Measurements from ENCODE around the gene DCAF7. TPM values are rescaled to one million over a fixed set of nuclear protein-coding genes. Genes with fewer than 3 reads are reported as not detected.

DCAF7 gene
- total and polyA plus RNA-seq, 4 donors: 41.9 to 122 (median 80.2) TPM

GRCh38 chr17:63523253-63523855 lies 26.9 kb upstream of the DCAF7 start, which contains the start of gene KCNH6:
Gene KCNH6, plus strand, starts transcription at chr17:63523358. Its CDS starts 56 bp downstream, at chr17:63523414.
- no peaks in the 10 kb centered on the region for H3K36me3 ChIP-seq (ENCODE audit: control insufficient read depth, insufficient read depth, low read length)
- H3K27me3 ChIP-seq (ENCODE audit: control insufficient read depth, insufficient read depth, low read length): peaks cover 21% of the 10 kb centered on the region
- no peaks in the 10 kb centered on the region for H3K9me3 ChIP-seq (ENCODE audit: control insufficient read depth, insufficient read depth, low read length)
- peaks cover 23% of the 10 kb centered on the region for H3K4me1 ChIP-seq (ENCODE audit: control insufficient read depth, insufficient read depth, low read length)
- 10% methylated on average over 21 of the region's 38 CpGs for WGBS (ENCODE audit: insufficient coverage)
- no peak within 1 kb of the TSS for H3K27ac ChIP-seq (ENCODE audit: low read depth, low read length)
- peak in 1 of 6 donors; percentile 1 for DNase-seq (ENCODE audit: low read depth in 4 of 6, low spot score in 6 of 6)
- no peak within 1 kb of the TSS for H3K4me3 ChIP-seq (ENCODE audit: low read depth, low read length)

GRCh38 chr17:63524051-63524450 lies 26.2 kb upstream of the DCAF7 start:
- no peaks in the 10 kb centered on the region for H3K36me3 ChIP-seq (ENCODE audit: control insufficient read depth, insufficient read depth, low read length)
- no peaks in the 10 kb centered on the region for H3K9me3 ChIP-seq (ENCODE audit: control insufficient read depth, insufficient read depth, low read length)
- no peak for DNase-seq (ENCODE audit: low read depth in 4 of 6, low spot score in 6 of 6)
- peaks cover 23% of the 10 kb centered on the region for H3K4me1 ChIP-seq (ENCODE audit: control insufficient read depth, insufficient read depth, low read length)
- 91% methylated on average over 14 of the region's 14 CpGs for WGBS (ENCODE audit: insufficient coverage)
- H3K27ac ChIP-seq (ENCODE audit: low read depth, low read length): no peak overlapping the region
- H3K27me3 ChIP-seq (ENCODE audit: control insufficient read depth, insufficient read depth, low read length): peaks cover 21% of the 10 kb centered on the region
- H3K4me3 ChIP-seq (ENCODE audit: low read depth, low read length): no peak overlapping the region

- no peak overlapping the region for H3K27ac ChIP-seq (ENCODE audit: low read depth, low read length)
- peaks cover 21% of the 10 kb centered on the region for H3K27me3 ChIP-seq (ENCODE audit: control insufficient read depth, insufficient read depth, low read length)
- no peaks in the 10 kb centered on the region for H3K9me3 ChIP-seq (ENCODE audit: control insufficient read depth, insufficient read depth, low read length)
- H3K4me3 ChIP-seq (ENCODE audit: low read depth, low read length): no peak overlapping the region
- DNase-seq (ENCODE audit: low read depth in 4 of 6, low spot score in 6 of 6): no peak
- WGBS (ENCODE audit: insufficient coverage): 63% methylated on average over 5 of the region's 6 CpGs
- H3K36me3 ChIP-seq (ENCODE audit: control insufficient read depth, insufficient read depth, low read length): no peaks in the 10 kb centered on the region
- peaks cover 18% of the 10 kb centered on the region for H3K4me1 ChIP-seq (ENCODE audit: control insufficient read depth, insufficient read depth, low read length)
These were observed 24.9 kb upstream of the DCAF7 start for GRCh38 chr17:63525190-63525946.

GRCh38 chr17:63526861-63527260 lies 23.4 kb upstream of the DCAF7 start:
- 67% methylated on average over 1 of the region's 5 CpGs for WGBS (ENCODE audit: insufficient coverage)
- Histone ChIP-seq H3K4me1 (ENCODE audit: control insufficient read depth, insufficient read depth, low read length) (peaks cover 12% of the 10 kb centered on the region), H3K9me3 (ENCODE audit: control insufficient read depth, insufficient read depth, low read length) (no peaks in the 10 kb centered on the region), H3K27me3 (ENCODE audit: control insufficient read depth, insufficient read depth, low read length) (peaks cover 18% of the 10 kb centered on the region), H3K4me3 (ENCODE audit: low read depth, low read length) (no peak overlapping the region), H3K36me3 (ENCODE audit: control insufficient read depth, insufficient read depth, low read length) (no peaks in the 10 kb centered on the region), H3K27ac (ENCODE audit: low read depth, low read length) (no peak overlapping the region)
- DNase-seq (ENCODE audit: low read depth in 4 of 6, low spot score in 6 of 6): no peak

- Histone ChIP-seq H3K9me3 (ENCODE audit: control insufficient read depth, insufficient read depth, low read length) (no peaks in the 10 kb centered on the region), H3K4me1 (ENCODE audit: control insufficient read depth, insufficient read depth, low read length) (peaks cover 9% of the 10 kb centered on the region), H3K4me3 (ENCODE audit: low read depth, low read length) (no peak overlapping the region), H3K27ac (ENCODE audit: low read depth, low read length) (no peak overlapping the region), H3K27me3 (ENCODE audit: control insufficient read depth, insufficient read depth, low read length) (peaks cover 16% of the 10 kb centered on the region), H3K36me3 (ENCODE audit: control insufficient read depth, insufficient read depth, low read length) (no peaks in the 10 kb centered on the region)
- WGBS (ENCODE audit: insufficient coverage): 75% methylated on average over 3 of the region's 9 CpGs
- peak in 1 of 6 donors; percentile 37 for DNase-seq (ENCODE audit: low read depth in 4 of 6, low spot score in 6 of 6)
These were observed 22.1 kb upstream of the DCAF7 start for GRCh38 chr17:63528183-63528582.

- H3K27ac ChIP-seq (ENCODE audit: low read depth, low read length): no peak overlapping the region
- no peaks in the 10 kb centered on the region for H3K4me1 ChIP-seq (ENCODE audit: control insufficient read depth, insufficient read depth, low read length)
- no peak for DNase-seq (ENCODE audit: low read depth in 4 of 6, low spot score in 6 of 6)
- 83% methylated on average over 26 of the region's 26 CpGs for WGBS (ENCODE audit: insufficient coverage)
- no peaks in the 10 kb centered on the region for H3K9me3 ChIP-seq (ENCODE audit: control insufficient read depth, insufficient read depth, low read length)
- no peaks in the 10 kb centered on the region for H3K36me3 ChIP-seq (ENCODE audit: control insufficient read depth, insufficient read depth, low read length)
- H3K27me3 ChIP-seq (ENCODE audit: control insufficient read depth, insufficient read depth, low read length): peaks cover 5% of the 10 kb centered on the region
- no peak overlapping the region for H3K4me3 ChIP-seq (ENCODE audit: low read depth, low read length)
These were observed 20.3 kb upstream of the DCAF7 start for GRCh38 chr17:63529711-63530556.

GRCh38 chr17:63530557-63531021 lies 19.7 kb upstream of the DCAF7 start:
- Histone ChIP-seq H3K27ac (ENCODE audit: low read depth, low read length) (no peak overlapping the region), H3K4me1 (ENCODE audit: control insufficient read depth, insufficient read depth, low read length) (no peaks in the 10 kb centered on the region), H3K36me3 (ENCODE audit: control insufficient read depth, insufficient read depth, low read length) (no peaks in the 10 kb centered on the region), H3K9me3 (ENCODE audit: control insufficient read depth, insufficient read depth, low read length) (no peaks in the 10 kb centered on the region), H3K4me3 (ENCODE audit: low read depth, low read length) (no peak overlapping the region), H3K27me3 (ENCODE audit: control insufficient read depth, insufficient read depth, low read length) (peaks cover 2% of the 10 kb centered on the region)
- no peak for DNase-seq (ENCODE audit: low read depth in 4 of 6, low spot score in 6 of 6)
- WGBS (ENCODE audit: insufficient coverage): 79% methylated on average over 2 of the region's 3 CpGs

- Histone ChIP-seq H3K36me3 (ENCODE audit: control insufficient read depth, insufficient read depth, low read length) (no peaks in the 10 kb centered on the region), H3K4me3 (ENCODE audit: low read depth, low read length) (no peak overlapping the region), H3K27ac (ENCODE audit: low read depth, low read length) (no peak overlapping the region), H3K9me3 (ENCODE audit: control insufficient read depth, insufficient read depth, low read length) (no peaks in the 10 kb centered on the region), H3K4me1 (ENCODE audit: control insufficient read depth, insufficient read depth, low read length) (no peaks in the 10 kb centered on the region), H3K27me3 (ENCODE audit: control insufficient read depth, insufficient read depth, low read length) (peaks cover 2% of the 10 kb centered on the region)
- WGBS (ENCODE audit: insufficient coverage): 83% methylated on average over 10 of the region's 10 CpGs
- no peak for DNase-seq (ENCODE audit: low read depth in 4 of 6, low spot score in 6 of 6)
These were observed 19.0 kb upstream of the DCAF7 start for GRCh38 chr17:63531022-63531965.

Data from spinal cord (tissue), 10 donors.